Endothelial cell of umbilical vein (primary cell): Measurements from ENCODE around the gene CKMT1B. TPM values are rescaled to one million over a fixed set of nuclear protein-coding genes. Genes with fewer than 3 reads are reported as not detected.

ENCODE experiments used
- BruUV-seq: library from RNA; stranded (reverse); fragments of 400-500 nt; replicated peaks from 2 replicates; lab custom pipeline; 2021; lab: Mats Ljungman, UMichigan
- CTCF ChIA-PET: fragments of 300-600, 350-600 bp; sonication (Branson Sonifier 250); formaldehyde crosslinking; loops from one replicate; lab custom pipeline; 2021; ENCODE audit warnings: antibody characterized with exemption, inconsistent platforms; lab: Charles Lee
- POLR2A ChIA-PET: fragments of 300-600, 350-600 bp; sonication (Branson Sonifier 250); formaldehyde crosslinking; loops from one replicate; lab custom pipeline; 2021; ENCODE audit warnings: antibody characterized with exemption, inconsistent platforms; lab: Charles Lee
- DNase-seq: peaks from one replicate; pipeline ENCODE4 v3.0.0-alpha.2; 2011; ENCODE audit warnings: low read depth, low spot score
- FAIRE-seq: peaks from 2 replicates; lab custom pipeline; 2011; peaks lifted over from hg19 to GRCh38; lab: Jason Lieb, UNC
- H2AFZ ChIP-seq: 2 replicates; pipeline ENCODE4 v1.6.0; 2012; ENCODE audit warnings: low read depth, low read length, control low read depth, inconsistent platforms
- H3K27ac ChIP-seq: 2 replicates; pipeline ENCODE4 v1.5.1; 2011; ENCODE audit warnings: low read depth, mild to moderate bottlenecking, control low read depth, low read length, moderate library complexity; ENCODE audit not compliant: insufficient read depth
- H3K27me3 ChIP-seq, 2 experiments: 2 replicates each; pipeline versions ENCODE4 v1.6.0 to v1.6.1; 2011; ENCODE audit warnings: low read length in 2 of 2, mixed read lengths in 1 of 2; ENCODE audit not compliant: control insufficient read depth in 2 of 2, insufficient read depth in 2 of 2
- H3K36me3 ChIP-seq, 2 experiments: 2 replicates in 1 of 2; 3 replicates in 1 of 2; pipeline ENCODE4 v1.5.1; 2011; ENCODE audit warnings: low read length in 2 of 2, mild to moderate bottlenecking in 1 of 2, moderate library complexity in 1 of 2; ENCODE audit not compliant: control insufficient read depth in 2 of 2, insufficient read depth in 2 of 2; ENCODE audit errors: extremely low read depth in 1 of 2
- H3K4me1 ChIP-seq: 3 replicates; pipeline ENCODE4 v1.5.1; 2011; ENCODE audit warnings: mild to moderate bottlenecking, low read length; ENCODE audit not compliant: control insufficient read depth, insufficient read depth; ENCODE audit errors: extremely low read depth
- H3K4me2 ChIP-seq: 2 replicates; pipeline ENCODE4 v1.6.1; 2011; ENCODE audit warnings: low read length, control low read depth, mixed read lengths; ENCODE audit not compliant: insufficient read depth
- H3K4me3 ChIP-seq, 3 experiments: fragments of 200-600 bp in 1 of 3; sonication (generic), shearing (Covaris generic) in 1 of 3; replicated peaks in 1 of 3; 2 replicates each; pipeline ENCODE4 v1.5.1; 2011 to 2016; ENCODE audit warnings: control low read depth in 3 of 3, low read length in 3 of 3, mild to moderate bottlenecking in 2 of 3, inconsistent platforms in 1 of 3, low read depth in 1 of 3, moderate library complexity in 1 of 3; ENCODE audit not compliant: insufficient read depth in 1 of 3
- H3K79me2 ChIP-seq: 2 replicates; pipeline ENCODE4 v1.6.0; 2012; ENCODE audit warnings: low read length, inconsistent platforms; ENCODE audit not compliant: control insufficient read depth, insufficient read depth
- H3K9ac ChIP-seq: replicated peaks from 2 replicates; pipeline ENCODE3; 2011; ENCODE audit warnings: low read length, control low read depth; ENCODE audit not compliant: insufficient read depth; ENCODE audit errors: extremely low read depth
- H3K9me1 ChIP-seq: replicated peaks from 3 replicates; pipeline ENCODE4 v1.6.0; 2011; ENCODE audit warnings: mild to moderate bottlenecking, low read length; ENCODE audit not compliant: control insufficient read depth, insufficient read depth; ENCODE audit errors: extremely low read depth
- H3K9me3 ChIP-seq: replicated peaks from 2 replicates; pipeline ENCODE4 v1.5.1; 2012; ENCODE audit warnings: low read length, inconsistent platforms; ENCODE audit not compliant: control insufficient read depth, insufficient read depth
- H4K20me1 ChIP-seq: replicated peaks from 2 replicates; pipeline ENCODE3; 2011; ENCODE audit warnings: mild to moderate bottlenecking, low read length; ENCODE audit not compliant: control insufficient read depth, insufficient read depth; ENCODE audit errors: extremely low read depth
- CTCF ChIP-seq, 2 donors: IDR thresholded peaks; 1 replicate in 1 of 2; 2 replicates in 1 of 2; pipeline ENCODE4 v1.5.1; 2011; ENCODE audit warnings: low read length in 2 of 2, mild to moderate bottlenecking in 2 of 2, moderate library complexity in 2 of 2, control low read depth in 1 of 2, inconsistent platforms in 1 of 2, low read depth in 1 of 2; ENCODE audit not compliant: insufficient read depth in 1 of 2; ENCODE audit errors: extremely low read depth in 1 of 2
- EZH2 ChIP-seq: IDR thresholded peaks from 2 replicates; pipeline ENCODE4 v1.6.1; 2012; ENCODE audit warnings: borderline replicate concordance, low read depth, mild to moderate bottlenecking, moderate library complexity, low read length, inconsistent platforms; ENCODE audit not compliant: severe bottlenecking
- FOS ChIP-seq: IDR thresholded peaks from 2 replicates; pipeline ENCODE4 v1.6.1; 2011; ENCODE audit warnings: mild to moderate bottlenecking, low read length, moderate library complexity, borderline replicate concordance; ENCODE audit not compliant: insufficient read depth
- GATA2 ChIP-seq: IDR thresholded peaks from 2 replicates; pipeline ENCODE4 v1.7.0; 2011; ENCODE audit warnings: low read depth, mild to moderate bottlenecking, moderate library complexity, mixed read lengths, low read length; ENCODE audit not compliant: insufficient read length, insufficient read depth
- JUN ChIP-seq: IDR thresholded peaks from 2 replicates; pipeline ENCODE4 v1.6.1; 2011; ENCODE audit warnings: borderline replicate concordance, low read depth; ENCODE audit not compliant: insufficient read length, insufficient read depth
- MAX ChIP-seq: IDR thresholded peaks from 2 replicates; pipeline ENCODE4 v1.6.1; 2011; ENCODE audit not compliant: insufficient read depth, insufficient read length
- MYC ChIP-seq: IDR thresholded peaks from one replicate; pipeline ENCODE4 v1.6.1; 2011; ENCODE audit warnings: mild to moderate bottlenecking, low read depth, low read length
- POLR2A ChIP-seq: IDR thresholded peaks from 2 replicates; pipeline ENCODE4 v1.6.1; 2012; ENCODE audit warnings: low read depth, mild to moderate bottlenecking, control low read depth, low read length
- POLR2AphosphoS5 ChIP-seq: IDR thresholded peaks from 2 replicates; pipeline ENCODE4 v1.6.1; 2012; ENCODE audit warnings: low read depth, mild to moderate bottlenecking, control low read depth, low read length, moderate library complexity; ENCODE audit not compliant: insufficient read depth
- dilution Hi-C: fragments of 300-500 bp; cut with MboI; formaldehyde crosslinking; loops from one replicate; pipeline ENCODE4 v1.15.0; 2019; ENCODE audit warnings: low sequenced_read_pairs; ENCODE audit not compliant: extremely low pct_ligation_motif_present
- intact Hi-C: fragments of 100-400 bp; cut with micrococcal nuclease; formaldehyde crosslinking; loops from one replicate; pipeline ENCODE4 v1.10.0; 2022
- polyA plus RNA-seq, 4 experiments: library from polyadenylated mRNA; depleted of rRNA in 3 of 4; stranded (reverse) in 3 of 4; unstranded in 1 of 4; fragments of >200 nt; gene quantifications; 2 replicates each; pipeline versions ENCODE4 v1.2.1 to v1.2.3, GENCODE V29; 2011 to 2012; ENCODE audit warnings: missing spikeins in 1 of 4
- total RNA-seq: library from RNA; stranded (reverse); gene quantifications from 2 replicates; pipeline ENCODE4 v1.2.3, GENCODE V29; 2021

Gene CKMT1B
- total and polyA plus RNA-seq, 2 donors (not counting 3 experiments of a cell fraction or from before 2014, with no cell fraction given), result not detected

- Histone ChIP-seq H4K20me1 (no peaks in the 10 kb centered on the region), H3K9ac (no peak overlapping the region), H2AFZ (no peak overlapping the region), H3K9me1 (no peaks in the 10 kb centered on the region), H3K27ac (no peak overlapping the region), H3K9me3 (no peaks in the 10 kb centered on the region), H3K4me1 (no peaks in the 10 kb centered on the region), H3K79me2 (no peaks in the 10 kb centered on the region), H3K27me3 (no peaks in the 10 kb centered on the region), H3K4me2 (no peak overlapping the region), H3K36me3 (no peaks in the 10 kb centered on the region), H3K4me3 (no peak overlapping the region)
- CTCF ChIA-PET, result interaction anchor here (0.5 to 1.1 kb wide), 3 partner anchors 9 to 42 kb away, joined by 3 to 5 read pairs (median 4); no protein-coding TSS in a partner anchor
- DNase-seq, result no peak
- POLR2A ChIA-PET, result no interaction called here
- TF ChIP-seq POLR2A, result no peak
- TF ChIP-seq GATA2, result no peak
- no peak for TF ChIP-seq JUN
- no peak for TF ChIP-seq FOS
- TF ChIP-seq MAX, result no peak
- TF ChIP-seq MYC, result no peak
- TF ChIP-seq CTCF (IDR thresholded peaks at IDR 0.05; ENCODE audit: extremely low read depth in 1 of 2, insufficient read depth in 1 of 2, low read depth in 1 of 2, low read length in 2 of 2), result no peak
- no peak for TF ChIP-seq EZH2
- no peak for TF ChIP-seq POLR2AphosphoS5
- no peak for FAIRE-seq
- dilution Hi-C loops, result no loop called here
- intact Hi-C loops, result no loop called here
- BruUV-seq, result no TSS peak
Observed at GRCh38 chr15:43552256-43552655, 41.6 kb upstream of the CKMT1B start.
